DND-41 (cell line): ENCODE data around the gene ITGB1.

ENCODE experiments used
- CTCF ChIP-seq: IDR thresholded peaks from 2 replicates; pipeline ENCODE4 v1.5.1; 2012; ENCODE audit warnings: borderline replicate concordance, low read length, moderate library complexity, mild to moderate bottlenecking; ENCODE audit not compliant: poor library complexity, severe bottlenecking; ENCODE audit errors: extremely low read depth
- EZH2 ChIP-seq: IDR thresholded peaks from 3 replicates; pipeline ENCODE4 v1.6.1; 2012; ENCODE audit warnings: borderline replicate concordance, low read depth, mild to moderate bottlenecking, moderate library complexity, low read length, inconsistent platforms; ENCODE audit not compliant: severe bottlenecking

DNA sequence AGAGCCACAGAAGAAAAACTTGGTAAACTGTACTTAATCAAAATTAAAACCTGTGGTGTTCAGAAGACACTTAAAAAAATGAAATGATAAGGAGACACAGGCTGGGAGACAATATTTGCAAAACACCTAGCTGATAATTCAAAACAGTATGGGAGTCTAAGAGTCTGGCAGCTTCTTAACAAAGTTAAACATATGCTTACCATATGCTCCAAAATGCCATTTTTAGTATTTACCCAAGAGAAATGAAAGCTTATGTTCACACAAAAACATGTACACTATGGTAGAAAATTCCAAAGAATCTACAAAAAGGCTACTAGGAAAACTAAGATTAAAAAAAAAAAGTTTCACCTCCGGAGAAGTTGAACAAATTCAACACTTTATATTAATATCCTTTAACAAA lies 48.6 kb downstream of the ITGB1 start:
- TF ChIP-seq CTCF (no peak), EZH2 (no peak)
